Vagina (tissue), 2 donors: ENCODE results near the gene ASTN2. TPM values are rescaled to one million over a fixed set of nuclear protein-coding genes. Genes with fewer than 3 reads are reported as not detected.

Source experiments
- DNase-seq, 2 donors: peaks; one replicate each; pipeline ENCODE4 v3.0.0-alpha.2; 2017; ENCODE audit errors: extremely low spot score in 2 of 2
- H3K27ac ChIP-seq: fragments of 200-600 bp; sonication (generic); one replicate; pipeline ENCODE4 v1.5.1; 2019
- H3K27me3 ChIP-seq: fragments of 200-600 bp; sonication (generic); one replicate; pipeline ENCODE4 v1.5.1; 2019
- H3K36me3 ChIP-seq, 2 donors: fragments of 200-600 bp; sonication (generic); one replicate each; pipeline ENCODE4 v1.5.1; 2017 to 2019
- H3K4me1 ChIP-seq: fragments of 200-600 bp; sonication (generic); one replicate; pipeline ENCODE4 v1.5.1; 2019
- H3K4me3 ChIP-seq, 2 donors: fragments of 200-600 bp; sonication (generic); 1 replicate in 1 of 2; 2 replicates in 1 of 2; pipeline ENCODE4 v1.5.1; 2016 to 2019
- H3K9me3 ChIP-seq: fragments of 200-600 bp; sonication (generic); one replicate; pipeline ENCODE4 v1.5.1; 2019
- CTCF ChIP-seq, 3 experiments: fragments of 450-650 bp in 2 of 3; fragments of 200-600 bp in 1 of 3; sonication (generic) in 1 of 3; IDR thresholded peaks; one replicate each; pipeline ENCODE4 v1.5.1; 2017 to 2019; ENCODE audit warnings: antibody characterized with exemption in 3 of 3, mild to moderate bottlenecking in 2 of 3, moderate library complexity in 2 of 3
- POLR2A ChIP-seq, 2 donors: fragments of 450-650 bp; IDR thresholded peaks; one replicate each; pipeline ENCODE4 v1.6.1; 2017; ENCODE audit warnings: antibody characterized with exemption in 2 of 2, mild to moderate bottlenecking in 2 of 2, moderate library complexity in 2 of 2
- POLR2AphosphoS5 ChIP-seq, 2 donors: sonication (generic); formaldehyde crosslinking; IDR thresholded peaks; one replicate each; pipeline ENCODE4 v1.9.0; 2017; ENCODE audit warnings: antibody characterized with exemption in 2 of 2, mild to moderate bottlenecking in 2 of 2, low read depth in 1 of 2; ENCODE audit not compliant: insufficient read depth in 1 of 2
- intact Hi-C: fragments of 100-400 bp; cut with DNase I; formaldehyde crosslinking; loops from one replicate; pipeline ENCODE4 v1.15.1; 2023
- total RNA-seq: library from RNA; depleted of rRNA; stranded (reverse); fragments of >200 nt; gene quantifications from one replicate; pipeline ENCODE4 v1.2.3, GENCODE V29; 2016

Gene ASTN2
- total RNA-seq, 1 donor from 2014 or later, result 4.4 TPM

GRCh38 chr9:116479056-116479544 is 935.8 kb downstream of the ASTN2 start:
- TF ChIP-seq POLR2A (IDR thresholded peaks at IDR 0.05) (no peak), POLR2AphosphoS5 (IDR thresholded peaks at IDR 0.05; ENCODE audit: insufficient read depth in 1 of 2, low read depth in 1 of 2) (no peak), CTCF (IDR thresholded peaks at IDR 0.05) (no peak)
- intact Hi-C loops, result no loop called here
- H3K9me3 ChIP-seq, result no peaks in the 10 kb centered on the region
- no peak for DNase-seq
- H3K4me1 ChIP-seq, result peaks cover 36% of the 10 kb centered on the region
- H3K27ac ChIP-seq, result no peak overlapping the region
- H3K4me3 ChIP-seq, result no peak overlapping the region
- H3K27me3 ChIP-seq, result no peaks in the 10 kb centered on the region
- H3K36me3 ChIP-seq, result no peaks in the 10 kb centered on the region

- Histone ChIP-seq H3K9me3 (no peaks in the 10 kb centered on the region), H3K27ac (peak overlapping the region; percentile 78), H3K4me1 (peaks cover 29% of the 10 kb centered on the region), H3K36me3 (no peaks in the 10 kb centered on the region), H3K27me3 (no peaks in the 10 kb centered on the region), H3K4me3 (no peak overlapping the region)
- intact Hi-C loops, result no loop called here
- no peak for DNase-seq
- TF ChIP-seq POLR2A (IDR thresholded peaks at IDR 0.05), result no peak
- no peak for TF ChIP-seq POLR2AphosphoS5 (IDR thresholded peaks at IDR 0.05; ENCODE audit: insufficient read depth in 1 of 2, low read depth in 1 of 2)
- TF ChIP-seq CTCF (IDR thresholded peaks at IDR 0.05), result no peak
Measured at GRCh38 chr9:116477584-116478141, 937.2 kb downstream of the ASTN2 start.

DNA sequence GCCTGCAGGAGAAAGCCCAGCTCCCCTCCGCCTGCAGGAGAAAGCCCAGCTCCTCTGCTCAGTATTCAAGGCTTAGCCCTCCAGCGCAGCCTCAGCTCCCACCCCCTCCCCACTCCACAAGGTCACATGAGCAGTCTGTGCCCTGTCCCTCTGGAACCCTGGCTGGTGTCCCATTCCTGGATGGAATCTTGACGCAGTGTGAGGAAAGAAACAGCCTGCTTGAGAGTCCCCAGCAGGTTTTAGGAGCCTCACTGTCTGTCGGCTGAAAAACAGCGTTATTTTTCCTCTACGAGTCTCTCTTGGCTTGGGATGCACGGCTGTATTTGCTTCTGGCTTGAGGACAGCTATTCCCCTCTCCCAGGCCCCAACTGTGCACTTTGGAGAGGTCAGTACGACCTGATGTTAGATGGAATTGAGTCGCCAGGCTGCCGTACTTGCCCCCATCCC is 937.9 kb downstream of the ASTN2 start:
- intact Hi-C loops, result no loop called here
- no peak for DNase-seq

DNA sequence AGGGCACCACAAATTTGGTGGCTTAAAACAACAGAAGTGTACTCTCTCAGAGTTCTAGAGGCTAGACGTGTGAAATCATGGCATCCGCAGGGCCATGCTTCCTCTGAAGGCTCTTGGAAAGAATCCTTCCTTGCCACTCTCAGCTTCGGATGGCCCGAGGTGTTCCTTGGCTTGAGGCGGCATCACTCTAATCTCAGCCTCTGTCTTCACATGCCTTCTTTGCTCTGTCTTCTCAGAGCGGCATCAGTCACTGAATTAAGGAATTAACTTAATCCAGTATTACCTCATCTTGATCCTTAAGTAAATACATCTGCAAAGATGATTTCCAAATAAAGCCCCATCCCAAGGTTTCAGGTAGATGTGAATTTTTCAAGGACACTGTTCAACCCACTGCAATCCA is 938.9 kb downstream of the ASTN2 start:
- DNase-seq, result no peak
- no peaks in the 10 kb centered on the region for H3K36me3 ChIP-seq
- H3K9me3 ChIP-seq, result no peaks in the 10 kb centered on the region
- peak overlapping the region; percentile 78 for H3K27ac ChIP-seq
- peaks cover 42% of the 10 kb centered on the region for H3K4me1 ChIP-seq
- no peaks in the 10 kb centered on the region for H3K27me3 ChIP-seq
- H3K4me3 ChIP-seq, result no peak overlapping the region
- intact Hi-C loops, result no loop called here
- no peak for TF ChIP-seq POLR2AphosphoS5 (IDR thresholded peaks at IDR 0.05; ENCODE audit: insufficient read depth in 1 of 2, low read depth in 1 of 2)
- TF ChIP-seq CTCF (IDR thresholded peaks at IDR 0.05), result no peak
- no peak for TF ChIP-seq POLR2A (IDR thresholded peaks at IDR 0.05)

More for the DNA sequence above, 937.9 kb downstream of the ASTN2 start:
- Histone ChIP-seq H3K27me3 (no peaks in the 10 kb centered on the region), H3K27ac (peak overlapping the region; percentile 78), H3K36me3 (no peaks in the 10 kb centered on the region), H3K9me3 (no peaks in the 10 kb centered on the region), H3K4me1 (peaks cover 35% of the 10 kb centered on the region), H3K4me3 (peak overlapping the region in 1 of 2 donors; percentile 24)
- TF ChIP-seq CTCF (IDR thresholded peaks at IDR 0.05) (no peak), POLR2AphosphoS5 (IDR thresholded peaks at IDR 0.05; ENCODE audit: insufficient read depth in 1 of 2, low read depth in 1 of 2) (peak in 1 of 2 donors; percentile 24)

- H3K9me3 ChIP-seq, result no peaks in the 10 kb centered on the region
- no peaks in the 10 kb centered on the region for H3K27me3 ChIP-seq
- no peak overlapping the region for H3K27ac ChIP-seq
- TF ChIP-seq CTCF (IDR thresholded peaks at IDR 0.05), result no peak
- H3K36me3 ChIP-seq, result no peaks in the 10 kb centered on the region
- no peak for DNase-seq
- intact Hi-C loops, result no loop called here
- H3K4me3 ChIP-seq, result no peak overlapping the region
- H3K4me1 ChIP-seq, result peaks cover 48% of the 10 kb centered on the region
Measured at GRCh38 chr9:116475201-116475600, 939.7 kb downstream of the ASTN2 start.
